Skin of body (tissue), 2 donors: ENCODE results near the gene COL19A1. TPM values are rescaled to one million over a fixed set of nuclear protein-coding genes. Genes with fewer than 3 reads are reported as not detected.
A peak's percentile ranks its signal among the peaks of the same experiment; 100 is the strongest.
"Not testable (repeated sequence)": the region's sequence is repeated elsewhere in the genome, so short reads cannot be mapped to it uniquely, and the experiment has no call there.

Experiments
- DNase-seq: peaks from one replicate; lab custom pipeline; 2025; lab: John Stamatoyannopoulos, UW
- total RNA-seq: library from RNA; depleted of rRNA; stranded (reverse); fragments of >200 nt; gene quantifications from one replicate; pipeline ENCODE4 v1.2.3, GENCODE V29; 2014

Gene COL19A1
- 2.3 TPM for total RNA-seq

GRCh38 chr6:69866351-69866769 lies at the start of gene COL19A1:
COL19A1 (plus strand) TSS chr6:69866556; CDS start chr6:69879568, 13,012 bp downstream.
- DNase-seq = no peak

GRCh38 chr6:69816569-69816968 lies 49.8 kb upstream of the COL19A1 start:
- no peak for DNase-seq

GRCh38 chr6:69817358-69817757 lies 49.0 kb upstream of the COL19A1 start:
- no peak for DNase-seq

- no peak for DNase-seq
These were observed 48.0 kb upstream of the COL19A1 start for GRCh38 chr6:69818223-69818930.

- DNase-seq = no peak
These were observed 47.2 kb upstream of the COL19A1 start for GRCh38 chr6:69819138-69819537.

- no peak for DNase-seq
These were observed 46.3 kb upstream of the COL19A1 start for GRCh38 chr6:69820018-69820417.

GRCh38 chr6:69820438-69820837 lies 45.9 kb upstream of the COL19A1 start:
- no peak for DNase-seq

GRCh38 chr6:69824355-69824754 lies 42.0 kb upstream of the COL19A1 start:
- DNase-seq = not testable (repeated sequence)

GRCh38 chr6:69825904-69826303 lies 40.5 kb upstream of the COL19A1 start:
- no peak for DNase-seq

- DNase-seq = no peak
These were observed 39.0 kb upstream of the COL19A1 start for GRCh38 chr6:69827276-69827893.

GRCh38 chr6:69832558-69832957 lies 33.8 kb upstream of the COL19A1 start:
- DNase-seq = no peak

GRCh38 chr6:69835414-69836179 lies 30.8 kb upstream of the COL19A1 start:
- DNase-seq = peak; percentile 46

- DNase-seq = no peak
These were observed 24.5 kb upstream of the COL19A1 start for GRCh38 chr6:69841862-69842261.

GRCh38 chr6:69843189-69843588 lies 23.2 kb upstream of the COL19A1 start:
- no peak for DNase-seq

GRCh38 chr6:69846312-69846711 lies 20.0 kb upstream of the COL19A1 start:
- no peak for DNase-seq

- DNase-seq = no peak
These were observed 19.4 kb upstream of the COL19A1 start for GRCh38 chr6:69846770-69847491.

- DNase-seq = no peak
These were observed 18.9 kb upstream of the COL19A1 start for GRCh38 chr6:69847492-69847788.

- no peak for DNase-seq
These were observed 17.8 kb upstream of the COL19A1 start for GRCh38 chr6:69848552-69848951.

GRCh38 chr6:69852706-69853105 lies 13.7 kb upstream of the COL19A1 start:
- no peak for DNase-seq

GRCh38 chr6:69861986-69862385 lies 4.4 kb upstream of the COL19A1 start:
- no peak for DNase-seq

GRCh38 chr6:69863766-69864165 lies 2.6 kb upstream of the COL19A1 start:
- DNase-seq = no peak

GRCh38 chr6:69865126-69865525 lies 1.2 kb upstream of the COL19A1 start:
- no peak for DNase-seq
